ENCODE data around the gene RASL11B. TPM values are rescaled to one million over a fixed set of nuclear protein-coding genes. Genes with fewer than 3 reads are reported as not detected.

The RASL11B gene
- total and polyA plus RNA-seq, 2 of the 13 experiments (the other 11 are each of a cell fraction or from before 2014, with no cell fraction given), result 0.07 to 0.20 TPM

DNA sequence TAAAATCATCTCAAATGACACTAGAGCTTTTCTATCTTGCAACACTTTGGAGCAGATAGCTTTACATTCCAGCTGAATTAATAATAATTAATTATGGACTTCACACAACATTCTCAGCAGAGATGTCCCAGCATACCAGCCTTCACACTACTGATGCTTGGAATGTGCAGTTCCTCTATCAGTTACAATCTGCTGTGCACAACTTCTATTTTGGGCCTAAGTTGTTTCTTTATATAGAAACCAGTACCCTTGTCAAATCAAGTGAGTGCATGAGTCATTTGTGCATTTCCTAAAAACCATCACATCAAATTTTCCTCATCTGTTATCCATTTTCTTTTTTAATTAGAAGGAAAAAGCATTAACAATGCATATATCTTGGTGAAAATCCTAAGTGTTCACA, 8.8 kb upstream of the RASL11B start:
- H3K9ac ChIP-seq (ENCODE audit: insufficient read depth, low read depth, low read length), result no peak overlapping the region
- H3K36me3 ChIP-seq (replicated peaks in 1 of 2; ENCODE audit: control insufficient read depth in 1 of 2, insufficient read depth in 2 of 2, low read length in 2 of 2), result no peaks in the 10 kb centered on the region
- intact Hi-C loops (cut with micrococcal nuclease; ENCODE audit: unreplicated experiment), result no loop called here
- CTCF ChIA-PET (ENCODE audit: low intra/inter-chr PET ratio, low total read pairs), result no interaction called here
- POLR2A ChIA-PET, result no interaction called here
- in situ Hi-C loops (cut with HindIII; ENCODE audit: extremely low pct_ligation_motif_present, low pct_unique_long_range_greater_than_20kb), result no loop called here
- H3K27ac ChIP-seq (ENCODE audit: extremely low read length, insufficient read depth, low read length), result no peak overlapping the region
- no peaks in the 10 kb centered on the region for H4K20me1 ChIP-seq (ENCODE audit: insufficient read depth, low read length)
- no peak overlapping the region for H2AFZ ChIP-seq (ENCODE audit: low read length)
- H3K9me3 ChIP-seq (ENCODE audit: low read length), result no peaks in the 10 kb centered on the region
- H3K4me2 ChIP-seq (ENCODE audit: low read depth, low read length), result no peak overlapping the region
- no peak for FAIRE-seq
- no peaks in the 10 kb centered on the region for H3K79me2 ChIP-seq (ENCODE audit: insufficient read depth, low read length)
- BruUV-seq (replicated peaks), result no TSS peak
- no peak for ATAC-seq
- H3K4me1 ChIP-seq (ENCODE audit: insufficient read depth, low read length), result peaks cover 8% of the 10 kb centered on the region; the same call in 1 of the 2 replicates
- no peak overlapping the region for H3K4me3 ChIP-seq (replicated peaks in 1 of 3; ENCODE audit: insufficient read depth in 1 of 3, low read depth in 2 of 3, low read length in 3 of 3)
- TF ChIP-seq NCOR1 (IDR thresholded peaks at IDR 0.05; ENCODE audit: borderline replicate concordance, low read length), result no peak
- no peak for TF ChIP-seq NFKB2 (CRISPR knock-in tag; IDR thresholded peaks at IDR 0.05; ENCODE audit: borderline replicate concordance)
- TF ChIP-seq ZC3H13 (CRISPR knock-in tag; IDR thresholded peaks at IDR 0.05), result no peak
- TF ChIP-seq HNF4G (IDR thresholded peaks at IDR 0.05; ENCODE audit: borderline replicate concordance, low read depth, low read length), result no peak
- TF ChIP-seq HNF4G (CRISPR knock-in tag; IDR thresholded peaks at IDR 0.05; ENCODE audit: borderline replicate concordance, low read depth), result no peak
- TF ChIP-seq ZNF331 (CRISPR knock-in tag; IDR thresholded peaks at IDR 0.05), result no peak
- TF ChIP-seq BRCA1 (CRISPR knock-in tag; IDR thresholded peaks at IDR 0.05), result no peak
- no peak for TF ChIP-seq ZNF724P (CRISPR knock-in tag; IDR thresholded peaks at IDR 0.05; ENCODE audit: borderline replicate concordance)
- DNase-seq (ENCODE audit: low spot score), result no peak
- no peaks in the 10 kb centered on the region for H3K27me3 ChIP-seq (ENCODE audit: control insufficient read depth in 1 of 2, insufficient read depth in 2 of 2, low read length in 2 of 2)

GRCh38 chr4:52856801-52857200, 5.3 kb upstream of the RASL11B start:
- CTCF ChIA-PET (ENCODE audit: low intra/inter-chr PET ratio, low total read pairs), result no interaction called here
- no peak overlapping the region for H3K27ac ChIP-seq (ENCODE audit: extremely low read length, insufficient read depth, low read length)
- no TSS peak for BruUV-seq (replicated peaks)
- no peaks in the 10 kb centered on the region for H3K79me2 ChIP-seq (ENCODE audit: insufficient read depth, low read length)
- intact Hi-C loops (cut with micrococcal nuclease; ENCODE audit: unreplicated experiment), result no loop called here
- 80% methylated on average over 1 of the region's 1 CpG for WGBS (ENCODE audit: low lambda C conversion rate)
- ATAC-seq (no peak), FAIRE-seq (no peak), DNase-seq (ENCODE audit: low spot score) (no peak)
- no peak overlapping the region for H3K9ac ChIP-seq (ENCODE audit: insufficient read depth, low read depth, low read length)
- no peak overlapping the region for H3K4me2 ChIP-seq (ENCODE audit: low read depth, low read length)
- 0 out of 2 replicates have a peak, but pooled peaks cover 4% of the 10 kb centered on the region for H3K4me1 ChIP-seq (ENCODE audit: insufficient read depth, low read length)
- H4K20me1 ChIP-seq (ENCODE audit: insufficient read depth, low read length), result no peaks in the 10 kb centered on the region
- no peaks in the 10 kb centered on the region for H3K36me3 ChIP-seq (replicated peaks in 1 of 2; ENCODE audit: control insufficient read depth in 1 of 2, insufficient read depth in 2 of 2, low read length in 2 of 2)
- peaks cover 3 to 6% of the 10 kb centered on the region in 2 experiments; a peak in 2 of 5 replicates for H3K27me3 ChIP-seq (ENCODE audit: control insufficient read depth in 1 of 2, insufficient read depth in 2 of 2, low read length in 2 of 2)
- H3K4me3 ChIP-seq (replicated peaks in 1 of 3; ENCODE audit: insufficient read depth in 1 of 3, low read depth in 2 of 3, low read length in 3 of 3), result no peak overlapping the region
- H3K9me3 ChIP-seq (ENCODE audit: low read length), result no peaks in the 10 kb centered on the region
- in situ Hi-C loops (cut with HindIII; ENCODE audit: extremely low pct_ligation_motif_present, low pct_unique_long_range_greater_than_20kb), result no loop called here
- POLR2A ChIA-PET, result no interaction called here
- TF ChIP-seq ZNF142 (CRISPR knock-in tag; IDR thresholded peaks at IDR 0.05) (no peak), CCDC6 (CRISPR knock-in tag; IDR thresholded peaks at IDR 0.05) (no peak), ZNF225 (CRISPR knock-in tag; IDR thresholded peaks at IDR 0.05) (no peak), ZBTB21 (CRISPR knock-in tag; IDR thresholded peaks at IDR 0.05) (no peak), TOPORS (CRISPR knock-in tag; IDR thresholded peaks at IDR 0.05) (no peak)
- H2AFZ ChIP-seq (ENCODE audit: low read length), result no peak overlapping the region

All from HepG2 (cell line).